ENCODE results near the gene ARAP2. TPM values are rescaled to one million over a fixed set of nuclear protein-coding genes. Genes with fewer than 3 reads are reported as not detected.

ARAP2 gene
- total and polyA plus RNA-seq, 2 donors (not counting 3 experiments of a cell fraction or from before 2014, with no cell fraction given): not detected

DNA sequence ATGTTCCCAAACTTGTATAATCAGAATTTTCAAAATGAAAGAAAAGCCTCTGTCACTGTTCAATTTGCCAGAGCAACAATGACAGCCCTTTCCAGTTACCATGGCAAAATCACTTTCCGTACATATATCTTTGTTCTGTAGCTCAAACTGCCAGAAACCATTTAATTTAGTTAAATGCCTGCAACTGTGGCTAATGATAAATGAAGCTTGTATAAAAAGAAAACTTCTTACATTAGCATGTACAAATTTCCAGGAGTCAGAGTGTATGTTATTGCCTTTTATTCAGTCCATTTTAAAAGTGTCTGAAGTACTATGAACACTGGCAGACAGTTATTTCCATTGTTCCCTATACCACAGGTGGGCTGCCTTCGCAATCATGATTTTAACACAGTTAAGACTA is 30.3 kb downstream of the ARAP2 start:
- Histone ChIP-seq H2AFZ (ENCODE audit: low read depth, low read length) (no peak overlapping the region), H3K9me1 (replicated peaks; ENCODE audit: control insufficient read depth, extremely low read depth, insufficient read depth, low read length) (no peaks in the 10 kb centered on the region), H3K4me1 (ENCODE audit: control insufficient read depth, extremely low read depth, insufficient read depth, low read length) (no peaks in the 10 kb centered on the region), H3K79me2 (ENCODE audit: control insufficient read depth, insufficient read depth, low read length) (no peaks in the 10 kb centered on the region), H3K4me2 (ENCODE audit: insufficient read depth, low read length) (no peak overlapping the region), H3K4me3 (replicated peaks in 1 of 3; ENCODE audit: insufficient read depth in 1 of 3, low read depth in 1 of 3, low read length in 3 of 3) (no peak overlapping the region), H3K27ac (ENCODE audit: insufficient read depth, low read depth, low read length) (no peak overlapping the region), H3K9me3 (replicated peaks; ENCODE audit: control insufficient read depth, insufficient read depth, low read length) (no peaks in the 10 kb centered on the region), H3K9ac (replicated peaks; ENCODE audit: extremely low read depth, insufficient read depth, low read length) (no peak overlapping the region), H3K27me3 (ENCODE audit: control insufficient read depth in 2 of 2, insufficient read depth in 2 of 2, low read length in 2 of 2) (no peaks in the 10 kb centered on the region), H3K36me3 (ENCODE audit: control insufficient read depth in 2 of 2, extremely low read depth in 1 of 2, insufficient read depth in 2 of 2, low read length in 2 of 2) (no peaks in the 10 kb centered on the region), H4K20me1 (replicated peaks; ENCODE audit: control insufficient read depth, extremely low read depth, insufficient read depth, low read length) (no peaks in the 10 kb centered on the region)
- CTCF ChIA-PET: no interaction called here
- intact Hi-C loops (cut with micrococcal nuclease) (no loop called here), dilution Hi-C loops (cut with MboI; ENCODE audit: extremely low pct_ligation_motif_present, low sequenced_read_pairs) (no loop called here)
- TF ChIP-seq POLR2AphosphoS5 (IDR thresholded peaks at IDR 0.05; ENCODE audit: insufficient read depth, low read depth, low read length): no peak
- TF ChIP-seq JUN (IDR thresholded peaks at IDR 0.05; ENCODE audit: borderline replicate concordance, insufficient read depth, insufficient read length, low read depth): no peak
- no peak for TF ChIP-seq EZH2 (IDR thresholded peaks at IDR 0.05; ENCODE audit: borderline replicate concordance, low read depth, low read length, severe bottlenecking)
- TF ChIP-seq POLR2A (IDR thresholded peaks at IDR 0.05; ENCODE audit: low read depth, low read length): no peak
- no peak for TF ChIP-seq MYC (IDR thresholded peaks at IDR 0.05; ENCODE audit: low read depth, low read length)
- TF ChIP-seq GATA2 (IDR thresholded peaks at IDR 0.05; ENCODE audit: insufficient read depth, insufficient read length, low read depth, low read length): no peak
- TF ChIP-seq, protein P1, sequence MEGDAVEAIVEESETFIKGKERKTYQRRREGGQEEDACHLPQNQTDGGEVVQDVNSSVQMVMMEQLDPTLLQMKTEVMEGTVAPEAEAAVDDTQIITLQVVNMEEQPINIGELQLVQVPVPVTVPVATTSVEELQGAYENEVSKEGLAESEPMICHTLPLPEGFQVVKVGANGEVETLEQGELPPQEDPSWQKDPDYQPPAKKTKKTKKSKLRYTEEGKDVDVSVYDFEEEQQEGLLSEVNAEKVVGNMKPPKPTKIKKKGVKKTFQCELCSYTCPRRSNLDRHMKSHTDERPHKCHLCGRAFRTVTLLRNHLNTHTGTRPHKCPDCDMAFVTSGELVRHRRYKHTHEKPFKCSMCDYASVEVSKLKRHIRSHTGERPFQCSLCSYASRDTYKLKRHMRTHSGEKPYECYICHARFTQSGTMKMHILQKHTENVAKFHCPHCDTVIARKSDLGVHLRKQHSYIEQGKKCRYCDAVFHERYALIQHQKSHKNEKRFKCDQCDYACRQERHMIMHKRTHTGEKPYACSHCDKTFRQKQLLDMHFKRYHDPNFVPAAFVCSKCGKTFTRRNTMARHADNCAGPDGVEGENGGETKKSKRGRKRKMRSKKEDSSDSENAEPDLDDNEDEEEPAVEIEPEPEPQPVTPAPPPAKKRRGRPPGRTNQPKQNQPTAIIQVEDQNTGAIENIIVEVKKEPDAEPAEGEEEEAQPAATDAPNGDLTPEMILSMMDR (IDR thresholded peaks at IDR 0.05; ENCODE audit: extremely low read depth in 1 of 2, insufficient read depth in 1 of 2, low read depth in 1 of 2, low read length in 2 of 2): no peak
- no TSS peak for BruUV-seq (replicated peaks)
- no peak for FAIRE-seq
- no peak for DNase-seq (ENCODE audit: low read depth, low spot score)
- POLR2A ChIA-PET: no interaction called here

DNA sequence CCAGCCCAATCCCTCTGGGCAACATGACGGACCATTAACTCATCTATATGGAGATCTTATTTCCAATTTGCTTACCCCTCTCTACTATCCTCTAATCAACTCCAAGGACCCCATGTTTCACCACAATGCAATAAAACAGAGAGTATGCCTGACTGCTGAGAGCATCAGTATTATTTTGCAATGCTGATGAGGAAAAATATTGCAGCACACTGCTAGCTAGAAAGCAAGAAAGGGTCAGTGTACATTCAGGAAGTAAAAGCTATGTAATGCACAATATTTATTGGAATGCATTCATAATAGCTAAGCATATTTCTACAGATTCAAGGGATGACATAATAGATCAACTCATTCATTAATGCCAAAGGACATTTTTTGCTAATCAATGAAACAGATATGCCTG is 33.2 kb downstream of the ARAP2 start:
- FAIRE-seq (no peak), DNase-seq (ENCODE audit: low read depth, low spot score) (no peak)
- Histone ChIP-seq H3K27me3 (ENCODE audit: control insufficient read depth in 2 of 2, insufficient read depth in 2 of 2, low read length in 2 of 2) (no peaks in the 10 kb centered on the region), H3K9me3 (replicated peaks; ENCODE audit: control insufficient read depth, insufficient read depth, low read length) (no peaks in the 10 kb centered on the region), H4K20me1 (replicated peaks; ENCODE audit: control insufficient read depth, extremely low read depth, insufficient read depth, low read length) (no peaks in the 10 kb centered on the region), H3K79me2 (ENCODE audit: control insufficient read depth, insufficient read depth, low read length) (no peaks in the 10 kb centered on the region), H3K4me1 (ENCODE audit: control insufficient read depth, extremely low read depth, insufficient read depth, low read length) (no peaks in the 10 kb centered on the region), H3K27ac (ENCODE audit: insufficient read depth, low read depth, low read length) (no peak overlapping the region), H3K9ac (replicated peaks; ENCODE audit: extremely low read depth, insufficient read depth, low read length) (no peak overlapping the region), H3K4me3 (replicated peaks in 1 of 3; ENCODE audit: insufficient read depth in 1 of 3, low read depth in 1 of 3, low read length in 3 of 3) (no peak overlapping the region), H3K9me1 (replicated peaks; ENCODE audit: control insufficient read depth, extremely low read depth, insufficient read depth, low read length) (no peaks in the 10 kb centered on the region), H2AFZ (ENCODE audit: low read depth, low read length) (no peak overlapping the region), H3K36me3 (ENCODE audit: control insufficient read depth in 2 of 2, extremely low read depth in 1 of 2, insufficient read depth in 2 of 2, low read length in 2 of 2) (no peaks in the 10 kb centered on the region), H3K4me2 (ENCODE audit: insufficient read depth, low read length) (no peak overlapping the region)
- POLR2A ChIA-PET: no interaction called here
- no peak for TF ChIP-seq MYC (IDR thresholded peaks at IDR 0.05; ENCODE audit: low read depth, low read length)
- TF ChIP-seq GATA2 (IDR thresholded peaks at IDR 0.05; ENCODE audit: insufficient read depth, insufficient read length, low read depth, low read length): no peak
- no peak for TF ChIP-seq EZH2 (IDR thresholded peaks at IDR 0.05; ENCODE audit: borderline replicate concordance, low read depth, low read length, severe bottlenecking)
- no peak for TF ChIP-seq POLR2A (IDR thresholded peaks at IDR 0.05; ENCODE audit: low read depth, low read length)
- TF ChIP-seq, protein P1 (IDR thresholded peaks at IDR 0.05; ENCODE audit: extremely low read depth in 1 of 2, insufficient read depth in 1 of 2, low read depth in 1 of 2, low read length in 2 of 2): no peak
- TF ChIP-seq, protein P2, sequence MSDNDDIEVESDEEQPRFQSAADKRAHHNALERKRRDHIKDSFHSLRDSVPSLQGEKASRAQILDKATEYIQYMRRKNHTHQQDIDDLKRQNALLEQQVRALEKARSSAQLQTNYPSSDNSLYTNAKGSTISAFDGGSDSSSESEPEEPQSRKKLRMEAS (IDR thresholded peaks at IDR 0.05; ENCODE audit: insufficient read depth, insufficient read length): no peak
- no peak for TF ChIP-seq FOS (IDR thresholded peaks at IDR 0.05; ENCODE audit: borderline replicate concordance, insufficient read depth, low read length)
- TF ChIP-seq JUN (IDR thresholded peaks at IDR 0.05; ENCODE audit: borderline replicate concordance, insufficient read depth, insufficient read length, low read depth): no peak
- TF ChIP-seq POLR2AphosphoS5 (IDR thresholded peaks at IDR 0.05; ENCODE audit: insufficient read depth, low read depth, low read length): no peak
- CTCF ChIA-PET: no interaction called here
- intact Hi-C loops (cut with micrococcal nuclease): no loop called here
- dilution Hi-C loops (cut with MboI; ENCODE audit: extremely low pct_ligation_motif_present, low sequenced_read_pairs): no loop called here
- no TSS peak for BruUV-seq (replicated peaks)

All from endothelial cell of umbilical vein (primary cell).